Erythroblast (primary cell): ENCODE measurements around the gene ELFN2.

Source experiments
- DNase-seq, 2 experiments: peaks; one replicate each; lab custom pipeline; 2025; lab: John Stamatoyannopoulos, UW
- GATA1 ChIP-seq: IDR thresholded peaks from 2 replicates; pipeline ENCODE4 v1.6.1; 2011; ENCODE audit warnings: low read depth, mild to moderate bottlenecking, control low read depth, low read length, moderate library complexity
- POLR2A ChIP-seq: IDR thresholded peaks from 2 replicates; pipeline ENCODE4 v1.6.1; 2011; ENCODE audit warnings: mild to moderate bottlenecking, low read length

ELFN2 gene

GRCh38 chr22:37462983-37463382 is 35.7 kb upstream of the ELFN2 start:
- TF ChIP-seq POLR2A (no peak), GATA1 (no peak)
- DNase-seq = peak; percentile 21 to 22

- TF ChIP-seq POLR2A (no peak), GATA1 (no peak)
- no peak for DNase-seq
Observed at GRCh38 chr22:37462436-37462835, 35.2 kb upstream of the ELFN2 start.

- TF ChIP-seq POLR2A = no peak
- no peak for TF ChIP-seq GATA1
- no peak for DNase-seq
Observed at GRCh38 chr22:37461961-37462360, 34.7 kb upstream of the ELFN2 start.

- no peak for TF ChIP-seq POLR2A
- no peak for TF ChIP-seq GATA1
- DNase-seq = no peak
Observed at GRCh38 chr22:37460684-37461083, 33.4 kb upstream of the ELFN2 start.

GRCh38 chr22:37459206-37459605 is 31.9 kb upstream of the ELFN2 start:
- no peak for DNase-seq
- TF ChIP-seq GATA1 = no peak
- no peak for TF ChIP-seq POLR2A

GRCh38 chr22:37457093-37457893 is 30.0 kb upstream of the ELFN2 start:
- peak; percentile 50 to 79 for DNase-seq

GRCh38 chr22:37456346-37456745 is 29.1 kb upstream of the ELFN2 start:
- TF ChIP-seq GATA1 (no peak), POLR2A (no peak)
- DNase-seq = no peak

More at GRCh38 chr22:37457093-37457893, 30.0 kb upstream of the ELFN2 start:
- TF ChIP-seq POLR2A (no peak), GATA1 (no peak)

GRCh38 chr22:37455896-37456295 is 28.6 kb upstream of the ELFN2 start:
- TF ChIP-seq GATA1 (no peak), POLR2A (no peak)
- no peak for DNase-seq

GRCh38 chr22:37454857-37455686 is 27.8 kb upstream of the ELFN2 start:
- no peak for TF ChIP-seq GATA1
- peak; percentile 50 to 63 for DNase-seq

- no peak for TF ChIP-seq GATA1
- TF ChIP-seq POLR2A = no peak
- DNase-seq = no peak
Observed at GRCh38 chr22:37453696-37454095, 26.4 kb upstream of the ELFN2 start.

GRCh38 chr22:37451218-37451617 is 23.9 kb upstream of the ELFN2 start:
- DNase-seq = no peak
- no peak for TF ChIP-seq GATA1

GRCh38 chr22:37449331-37450001 is 22.2 kb upstream of the ELFN2 start:
- DNase-seq = no peak

GRCh38 chr22:37448516-37449127 is 21.3 kb upstream of the ELFN2 start:
- no peak for DNase-seq
- TF ChIP-seq POLR2A (no peak), GATA1 (no peak)

More at GRCh38 chr22:37449331-37450001, 22.2 kb upstream of the ELFN2 start:
- TF ChIP-seq GATA1 (no peak), POLR2A (no peak)

- TF ChIP-seq GATA1 (no peak), POLR2A (no peak)
- DNase-seq = no peak
Observed at GRCh38 chr22:37445501-37445900, 18.2 kb upstream of the ELFN2 start.
